Keratinocyte (primary cell): ENCODE data around the gene ETAA1.

Experiments
- EZH2 ChIP-seq: IDR thresholded peaks from one replicate; pipeline ENCODE4 v1.6.1; 2012; ENCODE audit warnings: inconsistent platforms, mild to moderate bottlenecking, low read length, moderate library complexity
- TF ChIP-seq, protein P1 (sequence below), 3 experiments: IDR thresholded peaks in 1 of 3; conservative IDR thresholded peaks in 1 of 3; optimal IDR thresholded peaks in 1 of 3; 2 replicates in 2 of 3; 3 replicates in 1 of 3; pipeline versions ENCODE3 to v1.5.1; 2011; ENCODE audit warnings: low read length in 3 of 3, mild to moderate bottlenecking in 3 of 3, moderate library complexity in 2 of 3, control low read depth in 1 of 3, inconsistent platforms in 1 of 3; ENCODE audit not compliant: insufficient read depth in 2 of 3; ENCODE audit errors: extremely low read depth in 1 of 3

DNA sequence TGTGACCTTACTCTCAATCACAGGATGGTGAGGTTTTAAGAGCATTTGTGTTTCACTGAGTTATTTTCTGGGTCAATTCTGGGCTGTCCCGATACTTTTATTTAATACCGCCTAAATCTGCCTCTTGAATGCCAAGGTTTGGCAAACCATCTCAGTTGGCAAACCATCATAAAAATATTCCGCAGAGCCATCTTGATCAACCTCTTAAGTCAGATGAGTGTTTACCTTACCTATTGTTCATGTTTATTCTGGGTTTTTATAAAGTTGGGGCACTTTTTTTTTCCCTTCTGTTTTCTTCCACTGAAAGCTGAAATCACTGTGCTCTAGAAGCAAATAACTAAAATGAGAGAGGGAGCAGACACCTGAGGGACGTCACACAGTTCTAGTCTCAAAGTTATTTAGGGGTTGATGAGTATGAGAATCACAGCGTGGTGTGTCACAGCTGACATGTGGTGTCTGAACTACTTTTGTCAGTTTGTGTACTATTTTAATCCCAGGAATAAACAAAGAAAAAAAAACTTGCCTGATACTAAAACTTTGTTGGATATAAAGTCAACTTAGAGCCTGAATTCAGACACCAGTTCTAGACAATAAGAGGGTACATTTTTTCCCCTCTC lies 48.6 kb downstream of the ETAA1 start:
- TF ChIP-seq, protein P1, sequence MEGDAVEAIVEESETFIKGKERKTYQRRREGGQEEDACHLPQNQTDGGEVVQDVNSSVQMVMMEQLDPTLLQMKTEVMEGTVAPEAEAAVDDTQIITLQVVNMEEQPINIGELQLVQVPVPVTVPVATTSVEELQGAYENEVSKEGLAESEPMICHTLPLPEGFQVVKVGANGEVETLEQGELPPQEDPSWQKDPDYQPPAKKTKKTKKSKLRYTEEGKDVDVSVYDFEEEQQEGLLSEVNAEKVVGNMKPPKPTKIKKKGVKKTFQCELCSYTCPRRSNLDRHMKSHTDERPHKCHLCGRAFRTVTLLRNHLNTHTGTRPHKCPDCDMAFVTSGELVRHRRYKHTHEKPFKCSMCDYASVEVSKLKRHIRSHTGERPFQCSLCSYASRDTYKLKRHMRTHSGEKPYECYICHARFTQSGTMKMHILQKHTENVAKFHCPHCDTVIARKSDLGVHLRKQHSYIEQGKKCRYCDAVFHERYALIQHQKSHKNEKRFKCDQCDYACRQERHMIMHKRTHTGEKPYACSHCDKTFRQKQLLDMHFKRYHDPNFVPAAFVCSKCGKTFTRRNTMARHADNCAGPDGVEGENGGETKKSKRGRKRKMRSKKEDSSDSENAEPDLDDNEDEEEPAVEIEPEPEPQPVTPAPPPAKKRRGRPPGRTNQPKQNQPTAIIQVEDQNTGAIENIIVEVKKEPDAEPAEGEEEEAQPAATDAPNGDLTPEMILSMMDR (optimal IDR thresholded peaks at IDR 0.05 in 1 of 3, IDR thresholded peaks at IDR 0.05 in 1 of 3, conservative IDR thresholded peaks at IDR 0.05 in 1 of 3; ENCODE audit: extremely low read depth in 1 of 3, insufficient read depth in 2 of 3, low read length in 3 of 3), result no peak
- TF ChIP-seq EZH2, result no peak
